ENCODE results near the gene FHAD1.

DNA sequence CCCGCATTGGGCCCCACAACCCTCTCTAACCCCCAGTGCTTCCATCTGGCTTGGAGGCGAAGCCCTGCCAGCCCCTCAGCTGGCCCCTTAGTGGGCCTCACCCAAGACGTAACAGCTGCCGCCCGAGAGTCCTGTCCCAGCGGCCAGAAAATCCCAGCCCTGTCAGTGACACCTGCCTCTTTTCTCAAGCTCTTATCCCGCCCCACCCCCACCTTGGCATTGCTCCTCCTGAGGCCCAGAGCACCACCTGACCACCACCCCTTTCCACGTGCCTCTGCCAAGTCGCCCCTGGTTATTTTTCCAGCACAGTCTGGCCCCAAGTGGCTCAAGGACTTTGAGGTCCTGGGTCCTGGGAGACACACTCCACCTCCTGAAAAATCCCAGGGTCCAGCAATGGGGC, 185.3 kb downstream of the FHAD1 start:
- TF ChIP-seq, protein P1, sequence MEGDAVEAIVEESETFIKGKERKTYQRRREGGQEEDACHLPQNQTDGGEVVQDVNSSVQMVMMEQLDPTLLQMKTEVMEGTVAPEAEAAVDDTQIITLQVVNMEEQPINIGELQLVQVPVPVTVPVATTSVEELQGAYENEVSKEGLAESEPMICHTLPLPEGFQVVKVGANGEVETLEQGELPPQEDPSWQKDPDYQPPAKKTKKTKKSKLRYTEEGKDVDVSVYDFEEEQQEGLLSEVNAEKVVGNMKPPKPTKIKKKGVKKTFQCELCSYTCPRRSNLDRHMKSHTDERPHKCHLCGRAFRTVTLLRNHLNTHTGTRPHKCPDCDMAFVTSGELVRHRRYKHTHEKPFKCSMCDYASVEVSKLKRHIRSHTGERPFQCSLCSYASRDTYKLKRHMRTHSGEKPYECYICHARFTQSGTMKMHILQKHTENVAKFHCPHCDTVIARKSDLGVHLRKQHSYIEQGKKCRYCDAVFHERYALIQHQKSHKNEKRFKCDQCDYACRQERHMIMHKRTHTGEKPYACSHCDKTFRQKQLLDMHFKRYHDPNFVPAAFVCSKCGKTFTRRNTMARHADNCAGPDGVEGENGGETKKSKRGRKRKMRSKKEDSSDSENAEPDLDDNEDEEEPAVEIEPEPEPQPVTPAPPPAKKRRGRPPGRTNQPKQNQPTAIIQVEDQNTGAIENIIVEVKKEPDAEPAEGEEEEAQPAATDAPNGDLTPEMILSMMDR (IDR thresholded peaks at IDR 0.05): no peak
- TF ChIP-seq POLR2AphosphoS5 (IDR thresholded peaks at IDR 0.05) (no peak), POLR2A (IDR thresholded peaks at IDR 0.05) (no peak), EP300 (IDR thresholded peaks at IDR 0.05) (no peak)

Measured in upper lobe of left lung (tissue), 4 donors.